A549 (cell line): Measurements from ENCODE around the gene FRMD4A.

ENCODE experiments used
- ELK1 ChIP-seq: fragments of 150-350 bp; IDR thresholded peaks from 2 replicates; pipeline ENCODE4 v1.6.1; 2014; ENCODE audit warnings: low read depth, mild to moderate bottlenecking, low read length
- HEYL ChIP-seq: fragments of 250-450 bp; sonication (Bioruptor Pico); IDR thresholded peaks from 2 replicates; pipeline ENCODE4 v1.8.0; 2021; ENCODE audit warnings: mild to moderate bottlenecking, moderate library complexity
- JUN ChIP-seq, 2 experiments: fragments of >200 bp; sonication (Bioruptor Twin); formaldehyde crosslinking; IDR thresholded peaks; 2 replicates in 1 of 2; 3 replicates in 1 of 2; pipeline ENCODE4 v1.6.1; 2016 to 2017
- PHF8 ChIP-seq: fragments of 200-600 bp; sonication (generic); IDR thresholded peaks from 2 replicates; pipeline ENCODE4 v1.6.1; 2016; ENCODE audit warnings: low read depth, mild to moderate bottlenecking, antibody characterized with exemption, moderate library complexity, borderline replicate concordance
- ZC3H11A ChIP-seq: fragments of 450-650 bp; IDR thresholded peaks from 2 replicates; pipeline ENCODE4 v1.6.1; 2014; ENCODE audit warnings: antibody characterized with exemption, mild to moderate bottlenecking
- TF ChIP-seq, protein P1 (sequence below): fragments of >200 bp; sonication (Bioruptor Twin); formaldehyde crosslinking; IDR thresholded peaks from 3 replicates; pipeline ENCODE4 v1.5.1; 2016

GRCh38 chr10:13790196-13790595 is 540.5 kb downstream of the FRMD4A start:
- TF ChIP-seq, protein P1, sequence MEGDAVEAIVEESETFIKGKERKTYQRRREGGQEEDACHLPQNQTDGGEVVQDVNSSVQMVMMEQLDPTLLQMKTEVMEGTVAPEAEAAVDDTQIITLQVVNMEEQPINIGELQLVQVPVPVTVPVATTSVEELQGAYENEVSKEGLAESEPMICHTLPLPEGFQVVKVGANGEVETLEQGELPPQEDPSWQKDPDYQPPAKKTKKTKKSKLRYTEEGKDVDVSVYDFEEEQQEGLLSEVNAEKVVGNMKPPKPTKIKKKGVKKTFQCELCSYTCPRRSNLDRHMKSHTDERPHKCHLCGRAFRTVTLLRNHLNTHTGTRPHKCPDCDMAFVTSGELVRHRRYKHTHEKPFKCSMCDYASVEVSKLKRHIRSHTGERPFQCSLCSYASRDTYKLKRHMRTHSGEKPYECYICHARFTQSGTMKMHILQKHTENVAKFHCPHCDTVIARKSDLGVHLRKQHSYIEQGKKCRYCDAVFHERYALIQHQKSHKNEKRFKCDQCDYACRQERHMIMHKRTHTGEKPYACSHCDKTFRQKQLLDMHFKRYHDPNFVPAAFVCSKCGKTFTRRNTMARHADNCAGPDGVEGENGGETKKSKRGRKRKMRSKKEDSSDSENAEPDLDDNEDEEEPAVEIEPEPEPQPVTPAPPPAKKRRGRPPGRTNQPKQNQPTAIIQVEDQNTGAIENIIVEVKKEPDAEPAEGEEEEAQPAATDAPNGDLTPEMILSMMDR, result no peak
- TF ChIP-seq ELK1 (no peak), ZC3H11A (no peak), HEYL (CRISPR knock-in tag) (no peak), JUN (IDR thresholded peaks at IDR 0.05) (no peak), PHF8 (no peak)
